Cardiac muscle cell (in vitro differentiated cells and primary cell): ENCODE results near the gene RSAD1. TPM values are rescaled to one million over a fixed set of nuclear protein-coding genes. Genes with fewer than 3 reads are reported as not detected.

Experiments
- DNase-seq, 2 donors: peaks; one replicate each; pipeline versions ENCODE4 v3.0.0 to v3.0.0-alpha.2; 2010 to 2017; ENCODE audit warnings: low read depth in 1 of 2, low spot score in 1 of 2
- H3K27ac ChIP-seq: fragments of 200-600 bp; sonication (generic); 2 replicates; pipeline ENCODE4 v1.5.1; 2016
- H3K27me3 ChIP-seq: fragments of 200-600 bp; sonication (generic); 2 replicates; pipeline ENCODE4 v1.6.0; 2016; ENCODE audit warnings: control low read depth
- H3K36me3 ChIP-seq: fragments of 200-600 bp; sonication (generic); 2 replicates; pipeline ENCODE4 v1.5.1; 2016; ENCODE audit warnings: control low read depth
- H3K4me1 ChIP-seq: fragments of 200-600 bp; sonication (generic); 2 replicates; pipeline ENCODE4 v1.8.1; 2017; ENCODE audit warnings: low read depth, mild to moderate bottlenecking, mixed run types
- H3K4me3 ChIP-seq: fragments of 200-600 bp; sonication (generic); 2 replicates; pipeline ENCODE4 v1.5.1; 2016; ENCODE audit warnings: mild to moderate bottlenecking
- H3K9me3 ChIP-seq: fragments of 200-600 bp; sonication (generic); 2 replicates; pipeline ENCODE4 v1.5.1; 2017; ENCODE audit warnings: low read depth, mild to moderate bottlenecking, control low read depth
- CTCF ChIP-seq: IDR thresholded peaks from 2 replicates; pipeline ENCODE4 v1.5.1; 2012; ENCODE audit warnings: low read depth, mild to moderate bottlenecking, low read length
- polyA plus RNA-seq: library from polyadenylated mRNA; unstranded; fragments of >200 nt; fragmentation: Nextera tagmentation; extraction: Ambion mirVana; gene quantifications from 2 replicates; pipeline ENCODE4 v1.2.1, GENCODE V29; 2016
- total RNA-seq: library from RNA; depleted of rRNA; stranded (reverse); fragments of >200 nt; gene quantifications from 2 replicates; pipeline ENCODE4 v1.2.3, GENCODE V29; 2016

Gene RSAD1
- total and polyA plus RNA-seq, 2 experiments from 2014 or later = 35.8 to 39.7 TPM

- TF ChIP-seq CTCF = no peak
- DNase-seq = no peak
- H3K9me3 ChIP-seq = no peaks in the 10 kb centered on the region
These were observed 13.9 kb upstream of the RSAD1 start for GRCh38 chr17:50464736-50465135.

DNA sequence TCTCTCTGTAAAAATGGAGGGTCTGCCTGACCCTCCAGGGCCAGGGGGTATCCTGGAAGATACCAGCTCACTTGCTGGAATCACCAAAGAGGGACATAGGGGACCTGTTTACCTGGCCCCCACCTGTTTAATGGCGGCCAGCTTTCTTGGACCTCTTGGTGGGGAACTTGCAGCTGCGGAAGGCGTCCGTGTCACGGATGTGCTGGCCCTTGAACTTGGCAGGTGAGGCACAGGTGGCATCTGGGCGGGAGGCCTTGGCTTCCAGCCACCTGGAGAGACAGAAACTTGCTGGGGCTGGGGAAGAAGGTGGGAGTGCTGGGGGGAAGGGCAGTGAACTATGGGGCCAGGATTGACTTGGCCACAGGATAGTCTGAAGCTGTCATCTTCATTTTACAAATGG is 13.5 kb upstream of the RSAD1 start:
- H3K27ac ChIP-seq = no peak overlapping the region
- no peak for DNase-seq
- no peak for TF ChIP-seq CTCF
- peaks cover 21% of the 10 kb centered on the region for H3K27me3 ChIP-seq
- no peaks in the 10 kb centered on the region for H3K9me3 ChIP-seq
- no peak overlapping the region for H3K4me3 ChIP-seq
- H3K4me1 ChIP-seq = no peaks in the 10 kb centered on the region
- peaks cover 15% of the 10 kb centered on the region for H3K36me3 ChIP-seq

More at GRCh38 chr17:50464736-50465135, 13.9 kb upstream of the RSAD1 start:
- peaks cover 21% of the 10 kb centered on the region for H3K27me3 ChIP-seq
- H3K36me3 ChIP-seq = peaks cover 15% of the 10 kb centered on the region
- H3K27ac ChIP-seq = no peak overlapping the region
- no peak overlapping the region for H3K4me3 ChIP-seq
- H3K4me1 ChIP-seq = no peaks in the 10 kb centered on the region

DNA sequence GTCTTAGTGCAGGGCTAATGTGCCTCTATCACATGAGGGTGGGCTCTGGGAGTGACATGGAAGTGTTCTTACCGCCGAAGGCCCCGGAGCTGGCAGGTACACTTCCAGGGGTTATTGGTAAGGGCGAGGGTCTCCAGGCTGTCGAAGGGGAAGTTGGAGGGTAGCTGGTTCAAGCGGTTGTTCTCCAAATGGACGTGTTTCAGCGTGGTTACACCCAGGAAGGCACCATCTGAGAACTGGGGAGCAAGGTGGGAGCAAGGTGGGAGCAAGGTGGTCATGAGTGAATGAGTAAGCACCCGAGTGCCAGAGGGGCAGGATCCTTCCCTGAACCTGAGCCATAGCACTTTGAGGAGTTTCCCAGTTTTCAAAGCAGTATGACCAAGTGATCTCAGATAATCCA is 13.0 kb upstream of the RSAD1 start:
- TF ChIP-seq CTCF = no peak
- H3K36me3 ChIP-seq = peaks cover 15% of the 10 kb centered on the region
- no peak overlapping the region for H3K4me3 ChIP-seq
- H3K27me3 ChIP-seq = peaks cover 21% of the 10 kb centered on the region
- no peak for DNase-seq
- H3K27ac ChIP-seq = no peak overlapping the region
- H3K9me3 ChIP-seq = no peaks in the 10 kb centered on the region
- H3K4me1 ChIP-seq = no peaks in the 10 kb centered on the region

DNA sequence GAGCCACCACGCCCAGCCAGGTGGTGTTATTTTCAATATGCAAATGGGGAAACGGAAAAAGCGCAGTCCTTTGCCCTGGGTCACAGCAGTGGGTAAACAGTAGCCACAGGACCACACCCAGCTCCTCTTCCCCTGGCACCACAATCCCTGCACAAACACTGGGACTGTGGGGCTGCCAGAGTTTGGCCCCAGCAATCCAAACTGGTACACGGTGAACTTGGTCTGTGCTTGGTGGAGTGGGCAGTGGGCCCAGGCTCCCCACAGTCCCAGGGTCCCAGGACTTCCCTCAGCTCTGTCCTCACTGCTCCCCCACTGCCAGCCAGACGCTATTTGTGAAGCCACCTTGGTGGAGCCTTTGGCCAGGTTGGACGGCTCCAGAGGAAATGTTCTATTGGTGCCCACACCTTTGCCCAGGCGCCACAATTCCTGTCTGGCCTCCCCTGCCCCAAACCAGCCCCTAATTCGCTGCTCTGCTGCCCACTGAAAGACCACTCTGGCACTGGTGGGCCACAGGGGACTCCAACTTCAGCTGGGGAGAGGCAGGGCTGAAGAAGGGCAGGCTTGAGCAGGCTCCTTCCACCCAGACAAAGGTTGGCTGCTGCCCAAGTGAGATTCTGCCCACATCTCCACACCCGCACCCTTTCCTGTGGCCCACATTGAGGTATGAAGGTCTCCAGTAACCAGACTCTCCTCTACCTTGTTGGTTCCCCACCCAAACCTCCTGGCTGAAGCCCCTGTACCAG is 12.1 kb upstream of the RSAD1 start:
- DNase-seq = no peak
- H3K4me3 ChIP-seq = no peak overlapping the region
- no peaks in the 10 kb centered on the region for H3K4me1 ChIP-seq
- H3K27me3 ChIP-seq = peaks cover 21% of the 10 kb centered on the region
- no peak for TF ChIP-seq CTCF
- H3K27ac ChIP-seq = no peak overlapping the region
- no peaks in the 10 kb centered on the region for H3K9me3 ChIP-seq
- peaks cover 11% of the 10 kb centered on the region for H3K36me3 ChIP-seq

DNA sequence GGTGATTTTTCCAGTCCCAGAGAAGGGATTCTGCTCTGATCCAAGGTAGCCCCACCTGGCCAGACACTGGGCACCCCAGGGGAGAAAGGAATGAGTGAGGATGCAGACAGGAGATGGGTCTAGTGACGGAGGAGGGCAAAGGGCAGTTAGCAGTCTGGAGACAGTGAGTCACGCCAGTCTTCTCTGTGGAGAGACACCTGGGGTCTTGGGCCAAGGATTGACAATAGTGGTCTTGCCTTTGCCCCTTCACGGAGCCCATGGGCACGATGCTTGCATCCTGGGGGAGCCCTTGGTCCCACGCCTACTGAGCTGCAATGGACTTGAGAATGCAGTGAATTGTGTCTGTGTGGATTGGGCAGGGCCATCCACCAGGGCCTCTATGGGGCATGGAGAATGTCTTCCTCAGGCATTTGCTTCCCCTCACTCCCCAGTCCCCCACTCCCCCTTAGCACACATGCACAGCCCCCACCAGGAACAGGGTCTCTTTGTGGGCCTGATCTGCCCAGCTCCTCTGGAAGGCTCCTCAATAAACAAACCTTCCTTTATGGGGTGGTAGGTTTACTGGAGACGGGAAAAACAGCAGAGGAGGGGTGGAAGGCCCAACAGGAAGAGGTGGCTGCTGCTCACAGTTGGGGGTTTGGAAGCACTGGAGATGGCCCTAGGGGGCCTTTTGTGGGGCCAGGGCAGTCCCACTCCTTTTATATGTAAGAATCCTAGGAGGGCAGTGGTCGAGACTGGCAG is 11.4 kb upstream of the RSAD1 start:
- TF ChIP-seq CTCF = no peak
- Histone ChIP-seq H3K36me3 (peaks cover 10% of the 10 kb centered on the region), H3K27ac (no peak overlapping the region), H3K27me3 (peaks cover 21% of the 10 kb centered on the region), H3K9me3 (no peaks in the 10 kb centered on the region), H3K4me3 (no peak overlapping the region), H3K4me1 (no peaks in the 10 kb centered on the region)
- no peak for DNase-seq
